ENCODE measurements around the gene TRMT112.

TRMT112 gene

GRCh38 chr11:64275031-64275800 is 42.1 kb downstream of the TRMT112 start:
- no peak for DNase-seq (ENCODE audit: low read depth)

DNA sequence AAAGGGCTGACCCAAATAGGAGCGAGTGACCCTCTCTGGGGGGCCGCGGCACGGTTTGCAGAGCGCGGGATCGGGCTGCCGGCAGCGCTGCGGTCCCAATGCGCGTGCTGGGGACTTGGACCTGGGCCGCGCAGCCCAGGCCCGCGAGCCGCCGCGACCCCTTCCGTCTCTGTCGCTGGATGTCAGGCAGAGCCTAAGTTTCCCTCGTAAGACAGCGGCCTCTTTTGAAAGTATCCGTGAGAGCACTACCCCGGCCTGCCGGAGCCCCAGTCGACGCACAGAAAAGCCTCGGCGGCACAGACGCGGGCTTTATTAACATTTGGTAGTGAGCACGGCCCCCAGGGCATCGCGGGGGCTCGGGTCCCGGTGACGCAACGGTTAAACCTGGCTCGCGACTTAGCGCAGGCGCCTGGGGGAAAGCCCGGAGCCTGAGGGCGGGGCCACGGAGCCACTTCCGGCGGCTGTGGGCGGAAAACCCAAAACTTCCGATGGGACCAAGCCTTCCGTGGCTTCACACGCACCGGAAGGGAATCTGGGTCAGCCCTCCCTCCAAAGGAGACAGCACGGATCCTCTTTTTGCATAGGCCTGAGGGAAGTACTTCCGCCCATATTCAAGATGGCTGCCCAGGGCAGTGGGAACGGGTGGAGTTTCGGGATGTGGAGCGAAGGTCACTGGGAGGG is 47.7 kb downstream of the TRMT112 start:
- peak; percentile 98 for DNase-seq (ENCODE audit: low read depth)

DNA sequence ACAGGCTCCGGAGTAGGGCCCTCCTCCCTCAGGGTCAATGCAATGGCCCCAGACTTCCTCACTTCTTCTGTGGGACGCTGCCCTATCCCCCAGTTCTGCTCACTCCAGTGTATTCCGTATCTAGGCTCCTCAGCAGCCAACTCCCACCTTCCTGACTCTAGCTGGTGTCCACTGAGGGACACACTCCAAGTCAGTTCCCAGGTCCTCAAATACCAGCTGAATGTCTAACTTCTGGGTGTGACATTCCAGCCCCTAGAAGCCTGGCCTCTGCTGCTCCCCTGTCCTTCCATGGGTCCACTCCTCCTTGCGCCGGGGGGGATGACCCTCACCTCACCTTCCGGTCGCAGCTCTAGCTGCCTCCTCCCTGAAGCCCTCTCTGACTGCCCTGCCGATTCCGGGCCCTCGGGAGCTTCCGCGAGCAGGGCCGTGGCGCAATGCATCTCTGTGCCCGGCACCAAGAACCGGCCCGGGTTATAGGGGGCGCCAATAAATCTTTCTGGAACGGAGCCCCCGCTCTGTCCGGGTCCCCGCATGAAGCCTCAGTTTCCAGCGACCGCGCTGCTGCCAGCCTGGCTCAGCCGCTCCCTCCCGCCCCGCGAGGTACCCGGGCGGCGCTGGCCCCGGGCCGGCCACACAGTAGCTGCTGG is 48.3 kb downstream of the TRMT112 start:
- DNase-seq (ENCODE audit: low read depth): peak; percentile 53

DNA sequence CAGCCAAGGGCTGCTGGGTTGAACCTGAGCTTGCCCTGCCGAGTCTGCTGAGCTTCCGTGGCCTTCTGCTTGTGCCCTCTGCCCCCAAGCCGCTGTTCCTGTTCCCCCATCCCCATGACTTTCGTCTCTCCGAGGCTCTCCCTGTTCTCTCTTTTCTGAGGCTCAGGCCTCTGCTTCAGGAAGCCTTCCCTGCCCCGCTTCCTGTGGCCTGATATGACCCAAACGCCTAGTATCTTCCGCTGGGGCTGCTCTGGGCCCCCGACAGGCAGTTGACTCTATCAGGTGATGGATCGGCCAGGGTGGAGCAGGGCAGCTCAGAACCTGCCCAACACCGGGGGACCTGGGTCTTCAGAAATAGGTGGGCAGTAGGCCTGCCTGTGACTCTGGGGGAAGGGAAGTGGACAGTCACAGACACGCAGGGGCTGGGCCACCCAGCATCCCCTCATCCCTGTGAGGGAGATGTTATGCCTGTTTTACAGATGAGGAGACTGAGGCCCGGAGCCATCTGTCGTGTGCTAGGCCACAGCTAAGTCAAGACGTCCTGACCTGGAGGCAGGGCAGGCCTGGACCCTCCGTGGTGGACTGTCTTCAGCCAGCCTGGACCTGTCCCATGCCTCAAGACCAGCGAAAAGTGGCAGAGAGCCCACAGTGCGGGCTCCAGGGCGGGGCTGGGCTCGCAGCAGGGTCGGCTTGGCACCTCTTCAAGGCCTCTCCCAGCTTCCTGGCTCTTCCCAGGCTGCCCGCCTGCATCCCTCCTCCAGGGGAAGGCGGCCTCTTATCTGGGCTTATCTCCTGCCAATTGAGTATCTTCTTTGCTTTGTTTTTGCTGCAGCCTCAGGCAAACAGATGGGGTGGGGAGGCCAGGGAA is 49.1 kb downstream of the TRMT112 start:
- no peak for DNase-seq (ENCODE audit: low read depth)

DNA sequence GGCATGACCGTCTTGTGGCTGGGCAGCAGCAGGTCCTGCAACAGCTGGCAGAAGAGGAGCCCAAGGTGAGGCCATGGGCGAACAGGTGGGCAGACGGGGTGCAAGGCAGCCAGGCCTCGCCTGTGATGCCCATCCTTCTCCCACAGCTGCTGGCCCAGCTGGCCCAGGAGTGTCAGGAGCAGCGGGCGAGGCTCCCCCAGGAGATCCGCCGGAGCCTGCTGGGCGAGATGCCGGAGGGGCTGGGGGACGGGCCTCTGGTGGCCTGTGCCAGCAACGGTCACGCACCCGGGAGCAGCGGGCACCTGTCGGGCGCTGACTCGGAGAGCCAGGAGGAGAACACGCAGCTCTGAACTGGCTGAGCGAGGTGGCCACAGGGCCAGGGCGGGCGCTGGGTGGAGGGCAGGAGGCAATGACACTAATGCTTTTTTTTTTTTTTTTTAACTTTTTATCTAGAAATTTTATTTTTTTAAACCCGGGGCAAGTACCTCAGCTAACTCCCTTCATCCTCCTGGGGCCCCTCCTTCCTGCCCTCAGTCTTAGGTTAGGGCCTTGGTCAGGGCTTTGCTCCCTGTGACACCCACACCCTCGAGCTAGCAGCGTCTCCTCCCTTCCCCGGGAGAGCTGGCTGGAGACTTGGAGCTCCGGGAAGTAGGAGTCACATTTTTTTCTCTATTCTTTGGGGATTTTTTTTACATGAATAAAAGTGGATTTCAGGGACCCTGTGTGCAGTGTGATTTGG is 50.0 kb downstream of the TRMT112 start:
- DNase-seq (ENCODE audit: low read depth): no peak
